ENCODE results near the gene SCAMP2.
A peak's percentile ranks its signal among the peaks of the same experiment; 100 is the strongest.

Gene SCAMP2

DNA sequence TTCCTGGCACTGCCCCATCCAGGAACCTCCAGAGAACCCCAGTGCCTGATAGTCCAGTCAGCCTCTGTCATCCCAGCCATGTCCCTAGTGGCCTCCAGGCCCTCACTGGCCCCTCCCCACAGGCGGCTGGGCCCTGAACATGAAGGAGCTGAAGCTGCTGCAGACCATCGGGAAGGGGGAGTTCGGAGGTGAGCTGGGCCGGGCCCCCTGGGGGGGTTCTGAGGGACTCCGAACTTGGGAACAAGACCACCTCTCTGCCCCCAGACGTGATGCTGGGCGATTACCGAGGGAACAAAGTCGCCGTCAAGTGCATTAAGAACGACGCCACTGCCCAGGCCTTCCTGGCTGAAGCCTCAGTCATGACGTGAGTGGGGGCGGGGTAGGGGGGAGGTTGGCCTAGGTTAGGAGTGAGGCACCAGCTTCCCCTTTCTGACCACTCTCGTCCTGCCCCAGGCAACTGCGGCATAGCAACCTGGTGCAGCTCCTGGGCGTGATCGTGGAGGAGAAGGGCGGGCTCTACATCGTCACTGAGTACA is 72.5 kb downstream of the SCAMP2 start:
- no peak for TF ChIP-seq MYC (IDR thresholded peaks at IDR 0.05; ENCODE audit: low read depth, low read length)
- TF ChIP-seq, protein P1, sequence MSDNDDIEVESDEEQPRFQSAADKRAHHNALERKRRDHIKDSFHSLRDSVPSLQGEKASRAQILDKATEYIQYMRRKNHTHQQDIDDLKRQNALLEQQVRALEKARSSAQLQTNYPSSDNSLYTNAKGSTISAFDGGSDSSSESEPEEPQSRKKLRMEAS (IDR thresholded peaks at IDR 0.05; ENCODE audit: low read depth, low read length) = no peak
- no peak for TF ChIP-seq POLR2A (IDR thresholded peaks at IDR 0.05; ENCODE audit: extremely low read depth, insufficient read length)
- TF ChIP-seq, protein P2, sequence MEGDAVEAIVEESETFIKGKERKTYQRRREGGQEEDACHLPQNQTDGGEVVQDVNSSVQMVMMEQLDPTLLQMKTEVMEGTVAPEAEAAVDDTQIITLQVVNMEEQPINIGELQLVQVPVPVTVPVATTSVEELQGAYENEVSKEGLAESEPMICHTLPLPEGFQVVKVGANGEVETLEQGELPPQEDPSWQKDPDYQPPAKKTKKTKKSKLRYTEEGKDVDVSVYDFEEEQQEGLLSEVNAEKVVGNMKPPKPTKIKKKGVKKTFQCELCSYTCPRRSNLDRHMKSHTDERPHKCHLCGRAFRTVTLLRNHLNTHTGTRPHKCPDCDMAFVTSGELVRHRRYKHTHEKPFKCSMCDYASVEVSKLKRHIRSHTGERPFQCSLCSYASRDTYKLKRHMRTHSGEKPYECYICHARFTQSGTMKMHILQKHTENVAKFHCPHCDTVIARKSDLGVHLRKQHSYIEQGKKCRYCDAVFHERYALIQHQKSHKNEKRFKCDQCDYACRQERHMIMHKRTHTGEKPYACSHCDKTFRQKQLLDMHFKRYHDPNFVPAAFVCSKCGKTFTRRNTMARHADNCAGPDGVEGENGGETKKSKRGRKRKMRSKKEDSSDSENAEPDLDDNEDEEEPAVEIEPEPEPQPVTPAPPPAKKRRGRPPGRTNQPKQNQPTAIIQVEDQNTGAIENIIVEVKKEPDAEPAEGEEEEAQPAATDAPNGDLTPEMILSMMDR (IDR thresholded peaks at IDR 0.05; ENCODE audit: low read depth, low read length) = no peak
- H3K4me3 ChIP-seq (ENCODE audit: low read depth, low read length) = no peak overlapping the region
- DNase-seq (ENCODE audit: low read depth) = peak; percentile 74

DNA sequence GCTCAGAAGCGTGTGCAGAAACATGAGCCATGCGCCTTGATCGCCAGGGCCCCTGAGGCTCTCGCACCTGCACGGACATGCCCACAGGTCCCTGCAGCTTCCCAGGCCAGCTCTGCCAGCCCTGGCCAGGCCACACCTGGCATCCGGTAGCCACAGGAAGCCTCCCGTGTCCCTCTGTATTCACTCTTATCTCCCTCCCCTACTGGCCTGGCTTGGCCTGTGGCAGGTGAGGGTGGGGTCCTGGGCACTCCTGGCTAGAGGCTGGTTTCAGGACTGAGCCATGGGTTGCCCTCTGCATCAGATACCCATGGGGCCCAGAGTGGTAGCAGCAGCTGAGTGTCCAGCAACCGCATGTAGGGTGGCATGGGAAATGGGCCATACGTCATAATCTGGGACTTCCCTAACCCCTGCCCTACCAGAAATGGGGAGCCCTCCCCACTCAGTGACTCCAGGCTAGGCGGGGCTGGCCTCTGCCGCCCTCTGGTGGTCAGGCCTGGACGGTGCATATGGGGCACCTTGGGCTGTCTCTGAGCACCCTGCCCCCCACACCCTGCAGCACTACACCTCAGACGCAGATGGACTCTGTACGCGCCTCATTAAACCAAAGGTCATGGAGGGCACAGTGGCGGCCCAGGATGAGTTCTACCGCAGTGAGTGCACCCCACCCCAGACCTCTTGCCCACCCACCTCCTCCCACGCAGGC is 73.2 kb downstream of the SCAMP2 start:
- DNase-seq (ENCODE audit: low read depth) = peak; percentile 87
- TF ChIP-seq, protein P2 (IDR thresholded peaks at IDR 0.05; ENCODE audit: low read depth, low read length) = peak; percentile 93
- TF ChIP-seq, protein P1 (IDR thresholded peaks at IDR 0.05; ENCODE audit: low read depth, low read length) = peak; percentile 71
- TF ChIP-seq POLR2A (IDR thresholded peaks at IDR 0.05; ENCODE audit: extremely low read depth, insufficient read length) = no peak
- TF ChIP-seq MYC (IDR thresholded peaks at IDR 0.05; ENCODE audit: low read depth, low read length) = peak; percentile 77
- no peak overlapping the region for H3K4me3 ChIP-seq (ENCODE audit: low read depth, low read length)

DNA sequence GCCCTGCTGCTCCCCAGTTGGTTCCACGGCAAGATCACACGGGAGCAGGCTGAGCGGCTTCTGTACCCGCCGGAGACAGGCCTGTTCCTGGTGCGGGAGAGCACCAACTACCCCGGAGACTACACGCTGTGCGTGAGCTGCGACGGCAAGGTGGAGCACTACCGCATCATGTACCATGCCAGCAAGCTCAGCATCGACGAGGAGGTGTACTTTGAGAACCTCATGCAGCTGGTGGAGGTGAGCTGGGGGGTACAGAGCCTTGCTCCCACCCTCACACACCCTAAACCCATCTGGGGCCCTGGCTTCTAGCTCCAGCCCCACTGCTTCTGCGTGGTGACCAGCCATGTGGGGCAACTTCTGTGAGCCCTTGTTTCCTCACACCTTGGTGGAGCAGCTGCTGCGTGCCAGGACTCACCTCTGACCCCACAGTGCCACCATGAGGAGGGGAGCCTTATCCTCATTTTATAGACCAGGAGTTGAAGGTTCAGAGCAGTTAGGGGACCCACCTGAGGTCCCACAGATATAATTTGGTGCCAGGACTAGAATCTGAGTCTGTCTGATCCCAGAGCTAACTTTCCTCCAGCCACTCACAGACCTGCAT is 73.8 kb downstream of the SCAMP2 start:
- H3K4me3 ChIP-seq (ENCODE audit: low read depth, low read length) = no peak overlapping the region
- TF ChIP-seq, protein P1 (IDR thresholded peaks at IDR 0.05; ENCODE audit: low read depth, low read length) = peak; percentile 66
- TF ChIP-seq POLR2A (IDR thresholded peaks at IDR 0.05; ENCODE audit: extremely low read depth, insufficient read length) (no peak), MYC (IDR thresholded peaks at IDR 0.05; ENCODE audit: low read depth, low read length) (no peak; the same call in 1 of the 2 replicates)
- TF ChIP-seq, protein P2 (IDR thresholded peaks at IDR 0.05; ENCODE audit: low read depth, low read length) = no peak
- peak; percentile 65 for DNase-seq (ENCODE audit: low read depth)

DNA sequence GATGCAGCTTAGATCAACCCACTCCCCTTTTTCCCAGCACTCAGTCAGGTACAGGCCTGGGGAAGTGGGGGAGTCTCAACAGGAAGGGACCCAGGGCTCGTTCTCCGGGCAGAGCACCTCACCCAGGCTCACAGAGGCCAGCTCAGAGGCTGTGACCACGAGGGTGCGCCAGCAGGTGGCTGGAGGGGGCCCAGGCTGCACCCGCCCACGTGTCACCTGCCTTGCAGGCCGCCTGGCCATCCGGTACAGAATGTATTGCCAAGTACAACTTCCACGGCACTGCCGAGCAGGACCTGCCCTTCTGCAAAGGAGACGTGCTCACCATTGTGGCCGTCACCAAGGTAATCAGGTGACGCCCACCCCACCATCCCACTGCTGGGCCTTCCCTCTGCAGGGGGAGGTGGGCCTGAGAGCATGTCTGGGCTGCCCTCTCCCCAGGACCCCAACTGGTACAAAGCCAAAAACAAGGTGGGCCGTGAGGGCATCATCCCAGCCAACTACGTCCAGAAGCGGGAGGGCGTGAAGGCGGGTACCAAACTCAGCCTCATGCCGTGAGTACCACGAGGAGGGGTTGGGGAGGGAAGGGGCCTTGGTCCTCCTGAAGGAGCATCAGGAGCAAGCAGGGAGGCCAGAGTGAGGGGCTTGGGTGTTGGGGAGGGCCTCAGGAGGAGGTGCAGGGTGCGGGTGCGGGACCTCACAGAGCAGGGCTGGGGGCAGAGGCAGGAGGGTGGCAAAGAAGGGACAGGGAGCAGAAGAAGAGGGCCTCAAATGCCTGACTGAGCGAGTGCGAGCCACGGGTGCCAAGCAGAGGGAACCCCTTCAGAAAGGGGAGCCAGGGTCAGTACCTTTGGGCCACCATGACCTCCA is 74.5 kb downstream of the SCAMP2 start:
- H3K4me3 ChIP-seq (ENCODE audit: low read depth, low read length) = no peak overlapping the region
- TF ChIP-seq MYC (IDR thresholded peaks at IDR 0.05; ENCODE audit: low read depth, low read length) (no peak), POLR2A (IDR thresholded peaks at IDR 0.05; ENCODE audit: extremely low read depth, insufficient read length) (no peak)
- TF ChIP-seq, protein P1 (IDR thresholded peaks at IDR 0.05; ENCODE audit: low read depth, low read length) = no peak
- TF ChIP-seq, protein P2 (IDR thresholded peaks at IDR 0.05; ENCODE audit: low read depth, low read length) = no peak
- DNase-seq (ENCODE audit: low read depth) = no peak

DNA sequence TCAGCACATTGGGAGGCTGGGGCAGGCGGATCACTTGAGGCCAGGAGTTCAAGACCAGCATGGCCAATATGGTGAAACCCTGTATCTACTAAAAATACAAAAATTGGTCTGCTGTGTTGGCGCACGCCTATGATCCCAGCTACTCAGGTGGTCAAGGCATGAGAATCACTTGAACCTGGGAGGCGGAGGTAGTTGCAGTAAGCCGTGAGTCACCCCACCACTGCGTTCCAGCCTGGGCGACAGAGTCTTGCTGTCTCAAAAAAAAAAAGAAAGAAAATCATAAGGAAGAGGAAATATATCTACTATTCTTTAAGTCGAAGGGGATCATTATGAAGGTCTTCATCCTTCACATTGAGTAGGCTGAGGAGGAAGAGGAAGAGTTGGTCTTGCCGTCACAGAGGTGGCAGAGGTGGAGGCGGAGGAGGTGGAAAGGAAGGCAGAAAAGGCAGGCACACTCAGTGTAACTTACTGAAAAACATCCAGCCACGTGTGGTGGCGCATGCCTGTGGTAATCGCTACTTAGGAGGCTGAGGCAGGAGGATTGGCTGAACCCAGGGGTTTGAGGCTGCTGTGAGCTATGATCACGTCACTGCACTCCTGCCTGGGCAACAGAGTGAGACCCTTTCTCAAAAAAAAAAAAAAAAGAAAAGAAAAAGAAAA is 77.1 kb downstream of the SCAMP2 start:
- no peak for DNase-seq (ENCODE audit: low read depth)
- no peak overlapping the region for H3K4me3 ChIP-seq (ENCODE audit: low read depth, low read length)
- TF ChIP-seq MYC (IDR thresholded peaks at IDR 0.05; ENCODE audit: low read depth, low read length) (no peak), POLR2A (IDR thresholded peaks at IDR 0.05; ENCODE audit: extremely low read depth, insufficient read length) (no peak)
- TF ChIP-seq, protein P2 (IDR thresholded peaks at IDR 0.05; ENCODE audit: low read depth, low read length) = no peak
- TF ChIP-seq, protein P1 (IDR thresholded peaks at IDR 0.05; ENCODE audit: low read depth, low read length) = no peak
